GM12878 (cell line): ENCODE data around the gene GFAP. TPM values are rescaled to one million over a fixed set of nuclear protein-coding genes. Genes with fewer than 3 reads are reported as not detected.

ENCODE experiments used
- ATAC-seq: fragments of 200-7000 bp; cut with Tn5 transposase; 3 replicates; pipeline ENCODE4 v1.9.1; 2020; ENCODE audit warnings: mild to moderate bottlenecking, moderate library complexity
- BruUV-seq: library from RNA; stranded (reverse); fragments of 400-500 nt; replicated peaks from 2 replicates; lab custom pipeline; 2021; lab: Mats Ljungman, UMichigan
- CTCF ChIA-PET: fragments of 300-600 bp; sonication (Branson Sonifier 250); formaldehyde crosslinking; extraction: SDS; loops from one replicate; lab custom pipeline; 2021; ENCODE audit warnings: inconsistent platforms; lab: Yijun Ruan, JAX
- POLR2A ChIA-PET: fragments of 350-600 bp; formaldehyde crosslinking; extraction: SDS; loops from one replicate; lab custom pipeline; 2021; ENCODE audit warnings: inconsistent platforms; lab: Charles Lee
- RAD21 ChIA-PET: fragments of 300-600 bp; sonication (Branson Sonifier 250); formaldehyde crosslinking; loops from one replicate; lab custom pipeline; 2023; ENCODE audit warnings: antibody characterized with exemption; ENCODE audit not compliant: unreplicated experiment; lab: Charles Lee
- SMC1A ChIA-PET: fragments of 300-600 bp; sonication (Branson Sonifier 250); formaldehyde crosslinking; loops from one replicate; lab custom pipeline; 2023; ENCODE audit not compliant: unreplicated experiment, uncharacterized antibody; lab: Charles Lee
- DNase-seq: peaks from one replicate; pipeline ENCODE4 v3.0.0-alpha.2; 2011; ENCODE audit warnings: low read depth, low spot score
- FAIRE-seq: peaks from 3 replicates; lab custom pipeline; 2011; peaks lifted over from hg19 to GRCh38; lab: Jason Lieb, UNC
- H2AFZ ChIP-seq: 2 replicates; pipeline ENCODE4 v1.6.0; 2011; ENCODE audit warnings: low read depth, low read length, control low read depth; ENCODE audit not compliant: control insufficient read depth
- H3K27ac ChIP-seq: 2 replicates; pipeline ENCODE4 v1.5.1; 2011; ENCODE audit warnings: control low read depth; ENCODE audit not compliant: control insufficient read depth, insufficient read depth
- H3K27me3 ChIP-seq, 2 experiments: replicated peaks in 1 of 2; 2 replicates each; pipeline versions ENCODE4 v1.6.0 to v1.6.1; 2011; ENCODE audit warnings: low read length in 1 of 2; ENCODE audit not compliant: control insufficient read depth in 2 of 2, insufficient read depth in 2 of 2
- H3K36me3 ChIP-seq, 2 experiments: 2 replicates each; pipeline ENCODE4 v1.5.1; 2011; ENCODE audit warnings: low read length in 1 of 2; ENCODE audit not compliant: control insufficient read depth in 2 of 2, insufficient read depth in 2 of 2
- H3K4me1 ChIP-seq: 2 replicates; pipeline ENCODE4 v1.6.1; 2011; ENCODE audit warnings: mild to moderate bottlenecking, low read length, moderate library complexity, mixed read lengths; ENCODE audit not compliant: control insufficient read depth, insufficient read depth
- H3K4me2 ChIP-seq: 2 replicates; pipeline ENCODE4 v1.6.0; 2011; ENCODE audit warnings: control low read depth; ENCODE audit not compliant: control insufficient read depth, insufficient read depth
- H3K4me3 ChIP-seq: fragments of 200-600 bp; sonication (generic); 2 replicates; pipeline ENCODE4 v1.5.1; 2016
- H3K79me2 ChIP-seq: 2 replicates; pipeline ENCODE4 v1.6.0; 2011; ENCODE audit warnings: low read length; ENCODE audit not compliant: control insufficient read depth, insufficient read depth
- H3K9ac ChIP-seq: 2 replicates; pipeline ENCODE4 v1.8.0; 2011; ENCODE audit warnings: low read length, control low read depth, mixed read lengths; ENCODE audit not compliant: control insufficient read depth, insufficient read depth
- H3K9me3 ChIP-seq: replicated peaks from 3 replicates; pipeline ENCODE4 v1.5.1; 2011; ENCODE audit warnings: mild to moderate bottlenecking, low read length; ENCODE audit not compliant: control insufficient read depth, insufficient read depth
- H4K20me1 ChIP-seq: 2 replicates; pipeline ENCODE4 v1.6.0; 2011; ENCODE audit not compliant: control insufficient read depth, insufficient read depth
- CBX5 ChIP-seq: sonication (generic); IDR thresholded peaks from 2 replicates; pipeline ENCODE4 v1.6.1; 2016; ENCODE audit warnings: low read depth, moderate library complexity, mild to moderate bottlenecking, inconsistent platforms
- EED ChIP-seq: sonication (generic); IDR thresholded peaks from 2 replicates; pipeline ENCODE4 v1.6.1; 2016; ENCODE audit warnings: antibody characterized with exemption, low read depth
- EGR1 ChIP-seq, 2 experiments: IDR thresholded peaks; 1 replicate in 1 of 2; 2 replicates in 1 of 2; pipeline ENCODE4 v1.6.1; 2011 to 2012; ENCODE audit warnings: low read depth in 2 of 2, low read length in 2 of 2, borderline replicate concordance in 1 of 2, mild to moderate bottlenecking in 1 of 2, moderate library complexity in 1 of 2
- HCFC1 ChIP-seq: fragments of 150-350 bp; IDR thresholded peaks from 2 replicates; pipeline ENCODE4 v1.6.1; 2014; ENCODE audit warnings: low read length
- MAX ChIP-seq: IDR thresholded peaks from 2 replicates; pipeline ENCODE4 v1.6.1; 2012; ENCODE audit warnings: low read depth, low read length, improper control_type of control experiment
- SMAD5 ChIP-seq: IDR thresholded peaks from 2 replicates; pipeline ENCODE4 v1.6.1; 2016; ENCODE audit warnings: antibody characterized with exemption, low read depth
- SPI1 ChIP-seq: IDR thresholded peaks from 2 replicates; pipeline ENCODE4 v1.6.1; 2011; ENCODE audit warnings: low read depth, mild to moderate bottlenecking, low read length, moderate library complexity, borderline replicate concordance; ENCODE audit not compliant: insufficient read depth
- WGBS: methylation state at CpG from one replicate; pipeline ENCODE4 v1.1.6; 2016; ENCODE audit warnings: low lambda C conversion rate; ENCODE audit not compliant: insufficient replicate concordance, insufficient coverage; ENCODE audit errors: missing lambda C conversion rate; 5-methylcytosine and 5-hydroxymethylcytosine counted together
- in situ Hi-C: fragments of 300-500 bp; cut with MboI; formaldehyde crosslinking; loops from 9 replicates; pipeline ENCODE4 v1.14.3; 2018; ENCODE audit warnings: mixed read lengths
- intact Hi-C: fragments of 100-400 bp; cut with micrococcal nuclease; formaldehyde crosslinking; loops from one replicate; pipeline ENCODE4 v1.14.2; 2022; ENCODE audit not compliant: unreplicated experiment
- polyA plus RNA-seq, 11 experiments: library from polyadenylated mRNA; depleted of rRNA in 4 of 11; unstranded in 6 of 11; stranded (reverse) in 5 of 11; fragments of >200 nt; fragmentation: Nextera tagmentation in 4 of 11; fragmentation: Illumina TruSeq in 1 of 11; extraction: Ambion mirVana in 4 of 11; extraction: Trizol in 1 of 11; gene quantifications; 1 replicate in 1 of 11; 2 replicates in 10 of 11; pipeline versions ENCODE4 v1.2.1 to v1.2.3, GENCODE V29; 2011 to 2016; ENCODE audit warnings: inconsistent platforms in 2 of 11, missing spikeins in 2 of 11, low read depth in 1 of 11
- total RNA-seq, 4 experiments: library from RNA; depleted of rRNA in 3 of 4; stranded (reverse); fragments of >200 nt in 3 of 4; fragmentation: Illumina TruSeq in 1 of 4; extraction: Trizol in 1 of 4; gene quantifications; 2 replicates each; pipeline versions ENCODE4 v1.2.1 to v1.2.3, GENCODE V29; 2013 to 2021
- TF ChIP-seq, protein P1 (sequence below), 3 experiments: IDR thresholded peaks in 2 of 3; conservative IDR thresholded peaks in 1 of 3; 2 replicates each; pipeline ENCODE4 v1.5.1; 2011; ENCODE audit warnings: low read depth in 3 of 3, low read length in 3 of 3, mild to moderate bottlenecking in 3 of 3, control low read depth in 2 of 3, moderate library complexity in 2 of 3, inconsistent platforms in 1 of 3, mixed read lengths in 1 of 3; ENCODE audit not compliant: control insufficient read depth in 2 of 3, insufficient read depth in 1 of 3; ENCODE audit errors: extremely low read depth in 1 of 3

Gene GFAP
- total and polyA plus RNA-seq, 10 of the 15 experiments (the other 5 are each of a cell fraction or from before 2014, with no cell fraction given): 0.04 to 0.25 TPM; not detected in 8

DNA sequence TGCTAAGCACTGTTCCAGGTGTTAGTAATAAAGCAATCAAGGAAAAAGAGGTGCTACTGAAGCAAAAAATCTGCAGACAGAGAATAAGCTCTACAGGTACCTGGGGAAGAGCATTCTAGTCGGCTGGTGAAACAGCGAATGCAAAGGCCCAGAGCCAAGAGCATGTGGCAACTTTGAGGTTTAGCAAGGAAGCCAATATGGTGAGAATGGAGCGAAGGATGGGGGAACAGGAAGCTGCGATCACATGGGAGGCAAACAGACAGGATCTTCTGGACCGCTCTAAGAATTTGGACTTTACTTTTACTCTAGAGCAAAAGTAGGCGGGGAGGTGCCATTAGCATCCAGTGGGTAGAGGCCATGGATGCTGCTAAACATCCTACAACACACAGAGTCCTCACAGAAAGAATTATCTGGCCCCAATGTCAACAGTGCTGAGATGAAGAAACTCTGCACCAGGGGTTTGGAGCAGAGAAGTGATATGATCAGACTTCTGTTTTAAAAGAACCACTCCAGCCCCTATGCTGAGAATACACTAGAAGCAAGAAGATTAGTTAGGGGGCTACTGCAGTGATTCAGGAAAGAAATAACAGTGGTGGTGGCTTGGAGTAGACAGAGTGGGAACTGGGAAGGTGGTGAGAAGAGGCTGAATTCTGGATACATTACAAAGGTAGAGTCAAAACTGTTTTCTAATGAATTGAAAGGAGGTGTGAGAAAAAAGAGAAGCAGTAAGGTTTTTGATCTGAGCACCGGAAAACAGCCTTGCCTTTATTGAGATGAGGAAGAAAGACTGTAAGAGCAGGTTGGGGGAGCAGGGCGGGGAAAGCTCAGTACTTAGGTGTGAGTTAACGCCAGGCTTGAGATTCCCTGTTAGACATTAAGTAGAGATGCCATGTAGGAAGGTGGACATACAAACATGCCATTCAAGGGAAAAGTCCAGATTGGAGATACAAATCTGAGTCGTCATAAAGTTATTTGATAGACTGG, 27.0 kb downstream of the GFAP start:
- H4K20me1 ChIP-seq: peaks cover 2% of the 10 kb centered on the region; the same call in 1 of the 2 replicates
- POLR2A ChIA-PET: no interaction called here
- TF ChIP-seq, protein P1, sequence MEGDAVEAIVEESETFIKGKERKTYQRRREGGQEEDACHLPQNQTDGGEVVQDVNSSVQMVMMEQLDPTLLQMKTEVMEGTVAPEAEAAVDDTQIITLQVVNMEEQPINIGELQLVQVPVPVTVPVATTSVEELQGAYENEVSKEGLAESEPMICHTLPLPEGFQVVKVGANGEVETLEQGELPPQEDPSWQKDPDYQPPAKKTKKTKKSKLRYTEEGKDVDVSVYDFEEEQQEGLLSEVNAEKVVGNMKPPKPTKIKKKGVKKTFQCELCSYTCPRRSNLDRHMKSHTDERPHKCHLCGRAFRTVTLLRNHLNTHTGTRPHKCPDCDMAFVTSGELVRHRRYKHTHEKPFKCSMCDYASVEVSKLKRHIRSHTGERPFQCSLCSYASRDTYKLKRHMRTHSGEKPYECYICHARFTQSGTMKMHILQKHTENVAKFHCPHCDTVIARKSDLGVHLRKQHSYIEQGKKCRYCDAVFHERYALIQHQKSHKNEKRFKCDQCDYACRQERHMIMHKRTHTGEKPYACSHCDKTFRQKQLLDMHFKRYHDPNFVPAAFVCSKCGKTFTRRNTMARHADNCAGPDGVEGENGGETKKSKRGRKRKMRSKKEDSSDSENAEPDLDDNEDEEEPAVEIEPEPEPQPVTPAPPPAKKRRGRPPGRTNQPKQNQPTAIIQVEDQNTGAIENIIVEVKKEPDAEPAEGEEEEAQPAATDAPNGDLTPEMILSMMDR (IDR thresholded peaks at IDR 0.05 in 2 of 3, conservative IDR thresholded peaks at IDR 0.05 in 1 of 3; ENCODE audit: control insufficient read depth in 2 of 3, extremely low read depth in 1 of 3, insufficient read depth in 1 of 3, low read depth in 3 of 3, low read length in 3 of 3): no peak
- TF ChIP-seq HCFC1 (no peak), MAX (no peak), CBX5 (no peak), EGR1 (IDR thresholded peaks at IDR 0.05; ENCODE audit: borderline replicate concordance in 1 of 2, low read depth in 2 of 2, low read length in 2 of 2) (no peak), SPI1 (no peak), SMAD5 (no peak), EED (no peak)
- SMC1A ChIA-PET: interaction anchor here (1.6 kb wide), 1 partner anchor 11 kb away, joined by 4 read pairs; the partner anchor contains the start of gene EFTUD2
- intact Hi-C loops: no loop called here
- no peak for FAIRE-seq
- H3K9me3 ChIP-seq: no peaks in the 10 kb centered on the region
- H3K36me3 ChIP-seq: peaks cover 11 to 33% of the 10 kb centered on the region in 2 experiments
- H3K4me2 ChIP-seq: 0 out of 2 replicates have a peak overlapping the region, but pooled peaks have one; percentile 43
- CTCF ChIA-PET: no interaction called here
- no peak overlapping the region for H2AFZ ChIP-seq
- no peak overlapping the region for H3K27ac ChIP-seq
- no peaks in the 10 kb centered on the region for H3K27me3 ChIP-seq
- H3K9ac ChIP-seq: no peak overlapping the region
- BruUV-seq: no TSS peak
- H3K4me1 ChIP-seq: peaks cover 8% of the 10 kb centered on the region; the same call in 1 of the 2 replicates
- in situ Hi-C loops: no loop called here
- RAD21 ChIA-PET: no interaction called here
- no peak for DNase-seq
- no peak; the same call in 2 of the 3 replicates for ATAC-seq
- WGBS: 82% methylated on average over 10 of the region's 10 CpGs
- peaks cover 23% of the 10 kb centered on the region for H3K79me2 ChIP-seq
- H3K4me3 ChIP-seq: no peak overlapping the region
